ENCODE data around the gene CA12. TPM values are rescaled to one million over a fixed set of nuclear protein-coding genes. Genes with fewer than 3 reads are reported as not detected.

CA12 gene
- total RNA-seq, 2 experiments from 2014 or later: not detected

DNA sequence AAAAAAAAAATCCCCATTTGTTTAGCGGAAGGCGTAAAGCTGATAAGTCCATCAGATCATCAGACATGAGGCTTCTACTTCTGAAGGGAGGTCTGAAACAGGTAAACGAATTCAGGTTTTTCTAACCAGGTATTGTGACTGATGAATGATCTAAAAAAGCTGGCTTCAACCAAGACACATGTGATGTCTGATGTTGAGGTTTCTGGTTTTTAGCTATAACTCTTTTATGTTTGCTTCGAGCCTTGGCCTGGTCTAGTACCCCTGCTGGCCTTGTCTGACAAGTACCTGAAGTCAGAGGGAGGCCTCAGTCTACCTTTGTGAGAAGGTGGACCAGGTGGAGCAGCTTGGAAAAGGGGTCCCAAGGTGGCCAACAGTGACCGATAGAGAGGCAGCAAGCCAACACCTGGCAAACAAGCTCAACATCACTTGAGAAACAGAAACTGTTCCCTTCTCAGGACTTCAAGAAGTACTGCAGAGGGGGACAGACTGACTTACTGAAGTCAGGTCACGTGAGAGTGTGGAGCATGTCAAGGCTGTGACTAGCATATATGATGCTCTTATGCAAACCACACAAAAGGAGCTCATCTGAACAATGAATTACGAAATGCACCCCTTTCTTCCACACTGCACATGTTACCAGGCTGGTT, 33.0 kb upstream of the CA12 start:
- POLR2A ChIA-PET: interaction anchor here (0.7 to 1.4 kb wide), 2 partner anchors 23 to 34 kb away, joined by 3 to 7 read pairs; no protein-coding TSS in a partner anchor
- peak; percentile 88 for ATAC-seq (ENCODE audit: poor library complexity)

GRCh38 chr15:63412551-63412950, 30.9 kb upstream of the CA12 start:
- Histone ChIP-seq H3K27ac (ENCODE audit: low read depth in 1 of 2, low read length in 2 of 2) (no peak overlapping the region), H3K4me1 (ENCODE audit: insufficient read depth, low read length) (peaks cover 4% of the 10 kb centered on the region), H3K36me3 (ENCODE audit: insufficient read depth, low read length) (no peaks in the 10 kb centered on the region), H3K27me3 (ENCODE audit: control insufficient read depth in 1 of 2, insufficient read depth in 2 of 2, low read length in 2 of 2) (peaks cover 0 to 4% of the 10 kb centered on the region in 2 experiments), H3K9me3 (ENCODE audit: control insufficient read depth in 1 of 2, insufficient read depth in 1 of 2, low read length in 2 of 2) (peaks cover 0 to 3% of the 10 kb centered on the region in 2 experiments), H3K4me3 (ENCODE audit: low read length) (no peak overlapping the region)
- TF ChIP-seq, protein P1, sequence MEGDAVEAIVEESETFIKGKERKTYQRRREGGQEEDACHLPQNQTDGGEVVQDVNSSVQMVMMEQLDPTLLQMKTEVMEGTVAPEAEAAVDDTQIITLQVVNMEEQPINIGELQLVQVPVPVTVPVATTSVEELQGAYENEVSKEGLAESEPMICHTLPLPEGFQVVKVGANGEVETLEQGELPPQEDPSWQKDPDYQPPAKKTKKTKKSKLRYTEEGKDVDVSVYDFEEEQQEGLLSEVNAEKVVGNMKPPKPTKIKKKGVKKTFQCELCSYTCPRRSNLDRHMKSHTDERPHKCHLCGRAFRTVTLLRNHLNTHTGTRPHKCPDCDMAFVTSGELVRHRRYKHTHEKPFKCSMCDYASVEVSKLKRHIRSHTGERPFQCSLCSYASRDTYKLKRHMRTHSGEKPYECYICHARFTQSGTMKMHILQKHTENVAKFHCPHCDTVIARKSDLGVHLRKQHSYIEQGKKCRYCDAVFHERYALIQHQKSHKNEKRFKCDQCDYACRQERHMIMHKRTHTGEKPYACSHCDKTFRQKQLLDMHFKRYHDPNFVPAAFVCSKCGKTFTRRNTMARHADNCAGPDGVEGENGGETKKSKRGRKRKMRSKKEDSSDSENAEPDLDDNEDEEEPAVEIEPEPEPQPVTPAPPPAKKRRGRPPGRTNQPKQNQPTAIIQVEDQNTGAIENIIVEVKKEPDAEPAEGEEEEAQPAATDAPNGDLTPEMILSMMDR (IDR thresholded peaks at IDR 0.05): no peak
- Mint-ChIP-seq H3K4me3 (no peak overlapping the region), H3K9me3 (no peaks in the 10 kb centered on the region), H3K36me3 (ENCODE audit: low read depth) (no peaks in the 10 kb centered on the region), H3K4me1 (ENCODE audit: low read depth) (peaks cover 9% of the 10 kb centered on the region), H3K27me3 (no peaks in the 10 kb centered on the region), H3K27ac (no peak overlapping the region)
- POLR2A ChIA-PET: interaction anchor here (1.1 kb wide), 1 partner anchor 10 kb away, joined by 3 read pairs; no protein-coding TSS in a partner anchor
- intact Hi-C loops (cut with DNase I, micrococcal nuclease): no loop called here
- CTCF ChIA-PET: interaction anchor here (2.0 kb wide), 1 partner anchor 10 kb away, joined by 6 read pairs; no protein-coding TSS in a partner anchor
- ATAC-seq (ENCODE audit: poor library complexity): no peak
- DNase-seq: no peak

More for the DNA sequence above, 33.0 kb upstream of the CA12 start:
- Mint-ChIP-seq H3K27me3 (no peaks in the 10 kb centered on the region), H3K4me1 (ENCODE audit: low read depth) (peaks cover 9% of the 10 kb centered on the region), H3K9me3 (no peaks in the 10 kb centered on the region), H3K27ac (peak overlapping the region; percentile 69), H3K36me3 (ENCODE audit: low read depth) (no peaks in the 10 kb centered on the region), H3K4me3 (no peak overlapping the region)
- Histone ChIP-seq H3K27me3 (ENCODE audit: control insufficient read depth in 1 of 2, insufficient read depth in 2 of 2, low read length in 2 of 2) (peaks cover 0 to 4% of the 10 kb centered on the region in 2 experiments), H3K36me3 (ENCODE audit: insufficient read depth, low read length) (no peaks in the 10 kb centered on the region), H3K27ac (ENCODE audit: low read depth in 1 of 2, low read length in 2 of 2) (no peak overlapping the region), H3K4me3 (ENCODE audit: low read length) (no peak overlapping the region), H3K9me3 (ENCODE audit: control insufficient read depth in 1 of 2, insufficient read depth in 1 of 2, low read length in 2 of 2) (peaks cover 0 to 3% of the 10 kb centered on the region in 2 experiments), H3K4me1 (ENCODE audit: insufficient read depth, low read length) (peaks cover 4% of the 10 kb centered on the region)
- peak in 1 of 14 experiments; percentile 39 for DNase-seq
- intact Hi-C loops (cut with DNase I, micrococcal nuclease): no loop called here
- CTCF ChIA-PET: interaction anchor here (0.7 to 0.8 kb wide), 3 partner anchors 9 to 26 kb away, joined by 3 to 4 read pairs (median 3); no protein-coding TSS in a partner anchor
- TF ChIP-seq, protein P1 (IDR thresholded peaks at IDR 0.05): no peak

GRCh38 chr15:63411866-63412265, 30.2 kb upstream of the CA12 start:
- H3K9me3 ChIP-seq (ENCODE audit: control insufficient read depth in 1 of 2, insufficient read depth in 1 of 2, low read length in 2 of 2): no peaks in the 10 kb centered on the region
- H3K4me3 Mint-ChIP-seq: no peak overlapping the region
- CTCF ChIA-PET: interaction anchor here (2.0 kb wide), 1 partner anchor 9 kb away, joined by 6 read pairs; no protein-coding TSS in a partner anchor
- H3K4me1 ChIP-seq (ENCODE audit: insufficient read depth, low read length): peaks cover 4% of the 10 kb centered on the region
- H3K4me3 ChIP-seq (ENCODE audit: low read length): no peak overlapping the region
- H3K27ac ChIP-seq (ENCODE audit: low read depth in 1 of 2, low read length in 2 of 2): no peak overlapping the region
- H3K36me3 Mint-ChIP-seq (ENCODE audit: low read depth): no peaks in the 10 kb centered on the region
- no peaks in the 10 kb centered on the region for H3K9me3 Mint-ChIP-seq
- H3K4me1 Mint-ChIP-seq (ENCODE audit: low read depth): peaks cover 9% of the 10 kb centered on the region
- no peaks in the 10 kb centered on the region for H3K36me3 ChIP-seq (ENCODE audit: insufficient read depth, low read length)
- intact Hi-C loops (cut with DNase I, micrococcal nuclease): no loop called here
- no peak overlapping the region for H3K27ac Mint-ChIP-seq
- DNase-seq (no peak), ATAC-seq (ENCODE audit: poor library complexity) (no peak)
- TF ChIP-seq, protein P1 (IDR thresholded peaks at IDR 0.05): no peak
- H3K27me3 ChIP-seq (ENCODE audit: control insufficient read depth in 1 of 2, insufficient read depth in 2 of 2, low read length in 2 of 2): peaks cover 0 to 4% of the 10 kb centered on the region in 2 experiments
- POLR2A ChIA-PET: interaction anchor here (1.1 kb wide), 1 partner anchor 9 kb away, joined by 3 read pairs; no protein-coding TSS in a partner anchor
- H3K27me3 Mint-ChIP-seq: no peaks in the 10 kb centered on the region
